Activated gamma-delta T cell treated with anti-CD3 and anti-CD28 coated beads, Interleukin-2, amount 50 U/mL, for 16 hours (primary cell): ENCODE results near the gene GREM2.

ENCODE experiments used
- DNase-seq: peaks from one replicate; pipeline ENCODE4 v3.0.0-alpha.2; 2020; ENCODE audit warnings: low read depth

Gene GREM2

GRCh38 chr1:240610636-240611035, 1.3 kb downstream of the GREM2 start:
- DNase-seq: no peak

- no peak for DNase-seq
These were observed 2.4 kb downstream of the GREM2 start for GRCh38 chr1:240609527-240610060.

GRCh38 chr1:240608707-240609106, 3.2 kb downstream of the GREM2 start:
- no peak for DNase-seq

- DNase-seq: no peak
These were observed 4.9 kb downstream of the GREM2 start for GRCh38 chr1:240607006-240607405.

GRCh38 chr1:240602189-240602588, 9.8 kb downstream of the GREM2 start:
- no peak for DNase-seq

GRCh38 chr1:240599830-240600229, 12.1 kb downstream of the GREM2 start:
- DNase-seq: no peak

- DNase-seq: no peak
These were observed 12.7 kb downstream of the GREM2 start for GRCh38 chr1:240599299-240599698.

- DNase-seq: no peak
These were observed 13.5 kb downstream of the GREM2 start for GRCh38 chr1:240598216-240599001.

- no peak for DNase-seq
These were observed 14.7 kb downstream of the GREM2 start for GRCh38 chr1:240597153-240597745.

GRCh38 chr1:240595476-240595875, 16.5 kb downstream of the GREM2 start:
- no peak for DNase-seq

- DNase-seq: no peak
These were observed 20.4 kb downstream of the GREM2 start for GRCh38 chr1:240591564-240591963.

- no peak for DNase-seq
These were observed 20.9 kb downstream of the GREM2 start for GRCh38 chr1:240591078-240591477.

GRCh38 chr1:240589585-240590110, 22.3 kb downstream of the GREM2 start:
- DNase-seq: no peak

- no peak for DNase-seq
These were observed 25.9 kb downstream of the GREM2 start for GRCh38 chr1:240586006-240586405.

GRCh38 chr1:240582953-240583352, 29.0 kb downstream of the GREM2 start:
- DNase-seq: no peak

- DNase-seq: no peak
These were observed 32.4 kb downstream of the GREM2 start for GRCh38 chr1:240579511-240579910.

GRCh38 chr1:240577095-240577494, 34.9 kb downstream of the GREM2 start:
- no peak for DNase-seq

GRCh38 chr1:240575981-240576662, 35.8 kb downstream of the GREM2 start:
- DNase-seq: peak; percentile 0

- DNase-seq: no peak
These were observed 39.6 kb downstream of the GREM2 start for GRCh38 chr1:240572328-240572727.

GRCh38 chr1:240571782-240572181, 40.2 kb downstream of the GREM2 start:
- DNase-seq: no peak

- DNase-seq: no peak
These were observed 44.9 kb downstream of the GREM2 start for GRCh38 chr1:240567066-240567465.

- no peak for DNase-seq
These were observed 49.2 kb downstream of the GREM2 start for GRCh38 chr1:240562779-240563178.

- DNase-seq: no peak
These were observed 49.8 kb downstream of the GREM2 start for GRCh38 chr1:240562111-240562590.
